Islet of Langerhans (tissue), 1 donor: Measurements from ENCODE around the gene SLC9B1.

Experiments used
- FAIRE-seq: peaks from one replicate; lab custom pipeline; 2011; peaks lifted over from hg19 to GRCh38; lab: Jason Lieb, UNC

The SLC9B1 gene

GRCh38 chr4:103019308-103020124 lies at the start of gene SLC9B1:
SLC9B1 (minus strand) TSS chr4:103019705; CDS start chr4:102991711, 27,994 bp downstream.
- FAIRE-seq, result peak; percentile 62

DNA sequence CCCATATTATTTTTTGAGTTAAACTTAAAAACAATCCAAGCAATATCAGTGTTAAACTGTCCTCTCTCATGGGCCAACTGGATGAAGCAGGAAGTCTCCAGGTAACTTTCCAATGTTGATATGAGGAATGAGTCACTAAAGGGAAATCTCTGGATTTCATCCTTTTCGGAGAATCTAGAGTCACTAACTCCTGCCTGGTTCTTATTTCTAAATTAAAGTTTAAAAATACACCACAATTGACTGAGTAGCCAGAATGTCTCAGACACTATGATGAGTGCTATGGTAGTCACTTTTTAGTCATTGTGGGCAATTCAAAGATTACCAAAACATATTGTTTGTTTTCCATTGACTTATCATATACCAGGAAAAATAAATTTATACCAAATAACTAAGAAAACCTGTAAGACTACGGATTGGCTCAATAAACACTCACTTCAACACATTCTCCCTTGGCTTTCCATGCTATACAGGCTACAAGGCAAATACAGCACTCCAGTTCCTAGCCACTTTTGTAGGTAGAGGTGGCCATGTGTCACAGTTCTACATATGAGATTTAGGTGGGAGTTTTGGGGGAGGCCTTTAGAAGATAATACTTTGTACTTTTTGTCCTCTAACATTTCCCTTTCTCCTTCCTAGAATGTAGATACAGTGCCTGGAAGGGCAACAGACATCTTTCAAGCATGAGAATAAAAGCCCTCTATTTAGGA lies 48.5 kb upstream of the SLC9B1 start:
- FAIRE-seq, result no peak

- FAIRE-seq, result no peak
Observed at GRCh38 chr4:103060453-103061148, 41.1 kb upstream of the SLC9B1 start.

GRCh38 chr4:103054030-103054429 lies 34.5 kb upstream of the SLC9B1 start:
- FAIRE-seq, result no peak

DNA sequence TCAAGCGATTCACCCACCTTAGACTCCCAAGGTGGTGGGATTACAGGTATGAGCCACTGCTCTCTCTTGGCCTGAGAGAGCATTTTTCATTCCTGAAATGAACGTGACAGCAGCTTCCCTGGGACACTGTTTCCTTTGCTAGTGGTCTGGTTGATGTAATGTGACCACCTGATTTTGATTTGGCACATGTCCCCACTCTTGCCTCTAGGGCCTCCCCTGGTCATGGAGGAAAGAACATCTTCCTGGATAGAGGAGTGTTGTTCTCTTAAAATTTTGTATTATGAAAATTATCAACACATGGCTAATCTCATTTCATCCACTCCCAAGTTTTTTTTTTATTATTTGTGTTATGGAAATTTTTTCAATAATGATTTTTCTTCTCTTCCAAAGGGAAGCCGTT lies 33.3 kb upstream of the SLC9B1 start:
- FAIRE-seq, result no peak

- no peak for FAIRE-seq
Observed at GRCh38 chr4:103052145-103052544, 32.6 kb upstream of the SLC9B1 start.

GRCh38 chr4:103050736-103051436 lies 31.4 kb upstream of the SLC9B1 start:
- FAIRE-seq, result no peak

GRCh38 chr4:103046416-103047290 lies 27.1 kb upstream of the SLC9B1 start:
- no peak for FAIRE-seq

DNA sequence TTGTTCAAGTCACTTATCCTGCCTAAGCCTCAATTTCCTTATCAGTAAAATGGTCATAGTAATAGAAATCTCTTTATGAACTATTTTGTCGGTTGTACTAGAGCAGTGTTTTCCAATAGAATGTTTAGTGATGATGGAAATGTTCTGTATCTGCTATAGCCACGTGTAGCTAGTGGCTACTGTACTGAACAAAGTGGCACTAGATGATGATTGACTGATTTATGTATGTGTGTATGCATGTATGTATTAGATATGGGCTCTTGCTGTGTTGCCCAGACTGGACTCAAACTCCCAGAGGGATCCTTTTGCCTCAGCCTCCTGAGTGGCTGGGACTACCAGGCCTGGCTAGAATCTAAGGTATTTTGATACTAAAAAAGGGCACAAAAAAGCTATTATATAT lies 24.7 kb upstream of the SLC9B1 start:
- FAIRE-seq, result no peak

GRCh38 chr4:103036169-103036568 lies 16.7 kb upstream of the SLC9B1 start:
- FAIRE-seq, result no peak

DNA sequence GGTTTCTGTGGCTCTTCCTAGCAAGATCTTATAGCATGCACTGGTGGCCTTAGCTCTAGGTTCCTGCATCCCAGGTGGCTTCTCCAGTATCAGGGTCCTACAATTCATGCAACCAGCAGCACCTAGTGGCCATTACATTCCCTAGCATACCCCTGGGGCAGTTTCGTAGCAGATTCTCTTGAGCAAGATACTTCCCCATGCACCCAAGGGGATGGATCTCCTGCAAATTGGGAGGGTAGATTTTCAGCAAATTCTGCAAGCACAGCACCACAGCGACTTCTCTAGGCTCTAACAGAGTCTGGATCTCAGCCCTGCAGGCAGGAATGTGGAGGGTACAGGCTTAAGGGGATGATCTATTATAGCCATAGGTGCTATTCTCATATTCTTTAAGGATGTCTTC lies 13.1 kb upstream of the SLC9B1 start:
- FAIRE-seq, result no peak

DNA sequence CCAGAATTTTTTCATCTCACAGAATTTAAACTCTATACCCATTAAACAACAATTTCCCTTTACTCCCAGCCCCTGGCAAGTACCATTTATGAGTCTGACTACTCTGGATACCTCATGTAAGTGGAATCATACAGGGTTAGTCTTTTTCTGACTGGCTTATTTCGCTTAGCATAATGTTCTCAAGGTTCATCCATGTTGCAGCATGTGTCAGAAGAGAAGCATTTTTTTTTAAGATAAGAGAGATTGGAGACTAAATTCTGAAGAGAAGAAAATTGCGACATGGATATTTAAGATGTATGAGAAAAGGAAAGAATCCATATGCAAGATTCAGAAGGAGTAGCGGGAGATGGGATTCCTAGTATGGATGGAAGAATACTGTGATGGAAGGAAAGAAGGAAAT lies 11.3 kb upstream of the SLC9B1 start:
- FAIRE-seq, result no peak

DNA sequence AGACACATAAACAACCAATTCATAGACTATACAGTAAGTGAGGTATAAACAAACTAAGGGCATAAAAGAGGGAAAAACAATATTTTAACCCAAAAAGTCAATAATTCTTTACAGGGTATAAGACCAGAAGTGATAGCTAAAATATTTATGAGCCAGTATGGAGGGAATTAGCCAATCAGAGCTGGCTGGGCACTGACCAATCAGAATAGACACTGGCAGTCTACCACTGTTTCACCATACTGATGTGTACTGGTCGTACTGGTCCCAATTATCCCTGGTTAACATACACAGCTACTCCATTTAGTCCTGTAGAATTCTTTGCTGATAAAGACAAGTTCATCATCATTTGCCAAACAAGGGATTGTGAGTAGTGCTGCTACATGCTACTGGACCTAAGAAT lies 9.8 kb upstream of the SLC9B1 start:
- no peak for FAIRE-seq

DNA sequence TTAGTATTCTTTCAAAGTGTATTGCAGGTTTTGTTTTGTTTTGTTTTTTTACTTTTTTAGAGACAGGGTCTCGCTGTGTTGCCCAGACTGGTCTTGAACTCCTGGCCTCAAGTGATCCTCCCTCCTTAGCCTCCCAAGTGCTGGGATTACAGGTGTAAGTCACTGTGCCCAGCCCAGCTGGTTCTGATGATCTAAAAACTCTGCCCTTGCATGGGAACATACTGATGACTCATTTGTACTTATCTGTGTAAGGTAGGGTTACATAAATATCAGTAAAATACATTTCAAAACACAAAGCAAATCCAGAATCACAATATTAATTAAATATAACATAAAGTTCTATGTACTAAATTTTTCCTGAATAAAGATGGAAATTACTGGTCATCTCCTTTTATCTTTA lies 7.4 kb upstream of the SLC9B1 start:
- FAIRE-seq, result peak; percentile 17

DNA sequence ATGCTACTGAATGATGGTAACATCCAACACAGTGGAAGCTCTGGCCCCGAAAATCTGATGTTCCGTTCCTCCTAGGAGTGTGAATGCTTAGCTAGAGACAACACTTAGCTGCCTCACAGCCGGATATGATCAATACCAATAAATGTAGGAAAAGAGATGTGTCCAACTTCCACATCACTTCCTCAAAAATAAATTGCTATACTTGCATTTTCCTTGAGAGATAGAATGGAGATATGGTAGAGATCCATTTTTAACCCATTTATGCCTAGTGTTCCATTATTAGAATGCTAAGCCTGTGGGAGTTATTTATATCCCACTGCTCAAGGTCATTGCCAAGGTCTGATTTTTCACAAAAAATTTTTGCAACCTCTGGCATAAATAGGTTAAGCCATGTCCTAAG lies 5.5 kb upstream of the SLC9B1 start:
- FAIRE-seq, result no peak

DNA sequence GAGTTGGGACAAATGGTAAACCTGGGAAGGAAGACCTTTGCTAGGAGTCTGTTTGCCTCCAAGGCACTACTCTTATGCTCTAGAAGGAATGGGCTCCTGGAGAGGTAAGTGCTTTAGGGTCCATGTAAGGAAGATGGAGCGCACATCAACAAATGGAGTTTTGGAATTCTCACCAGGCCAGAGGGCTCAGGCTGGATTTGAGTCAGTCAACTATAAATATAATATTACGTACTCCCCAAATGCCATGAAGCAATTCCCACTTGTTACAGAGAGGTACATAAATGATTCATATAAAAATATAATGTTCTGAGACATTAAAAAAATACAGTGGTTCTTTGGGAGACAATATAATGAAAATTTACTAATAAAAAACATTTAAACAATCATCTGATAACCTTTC lies 1.6 kb upstream of the SLC9B1 start:
- no peak for FAIRE-seq

GRCh38 chr4:103018391-103019307 lies 856 bp downstream of the SLC9B1 start:
- peak; percentile 75 for FAIRE-seq

- no peak for FAIRE-seq
Observed at GRCh38 chr4:103012551-103012950, 7.0 kb downstream of the SLC9B1 start.

- FAIRE-seq, result no peak
Observed at GRCh38 chr4:103012060-103012459, 7.4 kb downstream of the SLC9B1 start.

- no peak for FAIRE-seq
Observed at GRCh38 chr4:103011378-103012025, 8.0 kb downstream of the SLC9B1 start.
